ENCODE data around the gene CHIA. TPM values are rescaled to one million over a fixed set of nuclear protein-coding genes. Genes with fewer than 3 reads are reported as not detected.

CHIA gene
- total and polyA plus RNA-seq, 2 of the 13 experiments (the other 11 are each of a cell fraction or from before 2014, with no cell fraction given), result not detected

- H3K36me3 ChIP-seq (replicated peaks in 1 of 2; ENCODE audit: control insufficient read depth in 1 of 2, insufficient read depth in 2 of 2, low read length in 2 of 2), result no peaks in the 10 kb centered on the region
- 0% methylated on average over 1 of the region's 1 CpG for WGBS (ENCODE audit: low lambda C conversion rate)
- no peak for FAIRE-seq
These were observed 32.6 kb downstream of the CHIA start for GRCh38 chr1:111323231-111323630.

GRCh38 chr1:111332190-111332589, 41.5 kb downstream of the CHIA start:
- TF ChIP-seq ZNF788 (CRISPR knock-in tag; IDR thresholded peaks at IDR 0.05; ENCODE audit: borderline replicate concordance), result no peak
- no peak for TF ChIP-seq HINFP (CRISPR knock-in tag; IDR thresholded peaks at IDR 0.05; ENCODE audit: low read depth)
- no peak for TF ChIP-seq ZNF343 (CRISPR knock-in tag; IDR thresholded peaks at IDR 0.05)
- no peak for TF ChIP-seq MTF2 (CRISPR knock-in tag; IDR thresholded peaks at IDR 0.05; ENCODE audit: borderline replicate concordance)
- TF ChIP-seq ZSCAN20 (CRISPR knock-in tag; IDR thresholded peaks at IDR 0.05; ENCODE audit: borderline replicate concordance), result no peak
- no peak for TF ChIP-seq ZNF710 (CRISPR knock-in tag; IDR thresholded peaks at IDR 0.05; ENCODE audit: borderline replicate concordance)
- no peak for TF ChIP-seq CC2D1A (CRISPR knock-in tag; IDR thresholded peaks at IDR 0.05)
- no peak for TF ChIP-seq TBL1XR1 (IDR thresholded peaks at IDR 0.05; ENCODE audit: borderline replicate concordance, low read length, partially characterized antibody)
- no peak for TF ChIP-seq ZNF777 (CRISPR knock-in tag; IDR thresholded peaks at IDR 0.05)
- FAIRE-seq (no peak), ATAC-seq (no peak), DNase-seq (ENCODE audit: low spot score) (no peak)
- no peak overlapping the region for H3K4me3 ChIP-seq (replicated peaks in 1 of 3; ENCODE audit: insufficient read depth in 1 of 3, low read depth in 2 of 3, low read length in 3 of 3)
- H3K27me3 ChIP-seq (ENCODE audit: control insufficient read depth in 1 of 2, insufficient read depth in 2 of 2, low read length in 2 of 2), result no peaks in the 10 kb centered on the region; a peak in 1 of 5 replicates
- no TSS peak for BruUV-seq (replicated peaks)
- ChIA-PET POLR2A (interaction anchor here (1.0 kb wide), 1 partner anchor 103 kb away, joined by 3 read pairs; no protein-coding TSS in a partner anchor), CTCF (ENCODE audit: low intra/inter-chr PET ratio, low total read pairs) (interaction anchor here (2.7 kb wide), 1 partner anchor 109 kb away, joined by 77 read pairs; no protein-coding TSS in a partner anchor)
- intact Hi-C loops (cut with micrococcal nuclease; ENCODE audit: unreplicated experiment), result loop anchor here (5.0 to 10.0 kb wide), 2 partner anchors 45 to 187 kb away; partner anchors contain the start of genes CEPT1 and DRAM2
- H3K9ac ChIP-seq (ENCODE audit: insufficient read depth, low read depth, low read length), result no peak overlapping the region
- H4K20me1 ChIP-seq (ENCODE audit: insufficient read depth, low read length), result no peaks in the 10 kb centered on the region
- no peaks in the 10 kb centered on the region for H3K36me3 ChIP-seq (replicated peaks in 1 of 2; ENCODE audit: control insufficient read depth in 1 of 2, insufficient read depth in 2 of 2, low read length in 2 of 2)
- peaks cover 8% of the 10 kb centered on the region for H3K4me1 ChIP-seq (ENCODE audit: insufficient read depth, low read length)
- WGBS (ENCODE audit: low lambda C conversion rate), result no CpG with 5 or more reads among the region's 1 CpG
- in situ Hi-C loops (cut with HindIII; ENCODE audit: extremely low pct_ligation_motif_present, low pct_unique_long_range_greater_than_20kb), result loop anchor here (5.0 kb wide), 1 partner anchor 110 kb away; no protein-coding TSS in a partner anchor
- no peaks in the 10 kb centered on the region; the same call in 1 of the 2 replicates for H3K9me3 ChIP-seq (ENCODE audit: low read length)
- no peak overlapping the region for H3K27ac ChIP-seq (ENCODE audit: extremely low read length, insufficient read depth, low read length)
- H3K79me2 ChIP-seq (ENCODE audit: insufficient read depth, low read length), result no peaks in the 10 kb centered on the region
- H3K4me2 ChIP-seq (ENCODE audit: low read depth, low read length), result no peak overlapping the region
- H2AFZ ChIP-seq (ENCODE audit: low read length), result no peak overlapping the region

More at GRCh38 chr1:111323231-111323630, 32.6 kb downstream of the CHIA start:
- no TSS peak for BruUV-seq (replicated peaks)
- Histone ChIP-seq H2AFZ (ENCODE audit: low read length) (no peak overlapping the region), H3K79me2 (ENCODE audit: insufficient read depth, low read length) (no peaks in the 10 kb centered on the region), H3K4me2 (ENCODE audit: low read depth, low read length) (no peak overlapping the region), H4K20me1 (ENCODE audit: insufficient read depth, low read length) (no peaks in the 10 kb centered on the region), H3K4me3 (replicated peaks in 1 of 3; ENCODE audit: insufficient read depth in 1 of 3, low read depth in 2 of 3, low read length in 3 of 3) (no peak overlapping the region), H3K9me3 (ENCODE audit: low read length) (no peaks in the 10 kb centered on the region; the same call in 1 of the 2 replicates), H3K4me1 (ENCODE audit: insufficient read depth, low read length) (peaks cover 7% of the 10 kb centered on the region; the same call in 1 of the 2 replicates), H3K9ac (ENCODE audit: insufficient read depth, low read depth, low read length) (no peak overlapping the region), H3K27ac (ENCODE audit: extremely low read length, insufficient read depth, low read length) (no peak overlapping the region), H3K27me3 (ENCODE audit: control insufficient read depth in 1 of 2, insufficient read depth in 2 of 2, low read length in 2 of 2) (peaks cover 0 to 18% of the 10 kb centered on the region in 2 experiments; a peak in 2 of 5 replicates)
- ChIA-PET CTCF (ENCODE audit: low intra/inter-chr PET ratio, low total read pairs) (no interaction called here), POLR2A (no interaction called here)
- TF ChIP-seq SIN3A (IDR thresholded peaks at IDR 0.05; ENCODE audit: borderline replicate concordance, low read depth, low read length) (no peak), POGZ (CRISPR knock-in tag; IDR thresholded peaks at IDR 0.05) (no peak), PTBP1 (IDR thresholded peaks at IDR 0.05; ENCODE audit: low read depth, low read length, poor library complexity, severe bottlenecking) (no peak), ATRX (CRISPR knock-in tag; IDR thresholded peaks at IDR 0.05; ENCODE audit: borderline replicate concordance) (no peak), ZMYM2 (CRISPR knock-in tag; IDR thresholded peaks at IDR 0.05) (no peak)
- DNase-seq (ENCODE audit: low spot score) (no peak), ATAC-seq (no peak)
- intact Hi-C loops (cut with micrococcal nuclease; ENCODE audit: unreplicated experiment), result no loop called here
- in situ Hi-C loops (cut with HindIII; ENCODE audit: extremely low pct_ligation_motif_present, low pct_unique_long_range_greater_than_20kb), result no loop called here

All from HepG2 (cell line).